ENCODE results near the gene ST3GAL3.

- TF ChIP-seq POLR2A (IDR thresholded peaks at IDR 0.05; ENCODE audit: low read depth, low read length) (no peak), POLR2AphosphoS5 (IDR thresholded peaks at IDR 0.05; ENCODE audit: insufficient read depth, low read depth, low read length) (no peak)
Observed at GRCh38 chr1:43832998-43833397, 125.7 kb downstream of the ST3GAL3 start.
